GM12801 (cell line): Measurements from ENCODE around the gene VEPH1.

ENCODE experiments used
- TF ChIP-seq, protein P1 (sequence below): IDR thresholded peaks from one replicate; pipeline ENCODE4 v1.5.1; 2011; ENCODE audit warnings: control low read depth; ENCODE audit not compliant: insufficient read length; ENCODE audit errors: extremely low read depth

The VEPH1 gene

GRCh38 chr3:157502916-157503595 lies at the start of gene VEPH1:
VEPH1 (minus strand) TSS chr3:157503416; CDS start chr3:157495349, 8,067 bp downstream.
- TF ChIP-seq, protein P1, sequence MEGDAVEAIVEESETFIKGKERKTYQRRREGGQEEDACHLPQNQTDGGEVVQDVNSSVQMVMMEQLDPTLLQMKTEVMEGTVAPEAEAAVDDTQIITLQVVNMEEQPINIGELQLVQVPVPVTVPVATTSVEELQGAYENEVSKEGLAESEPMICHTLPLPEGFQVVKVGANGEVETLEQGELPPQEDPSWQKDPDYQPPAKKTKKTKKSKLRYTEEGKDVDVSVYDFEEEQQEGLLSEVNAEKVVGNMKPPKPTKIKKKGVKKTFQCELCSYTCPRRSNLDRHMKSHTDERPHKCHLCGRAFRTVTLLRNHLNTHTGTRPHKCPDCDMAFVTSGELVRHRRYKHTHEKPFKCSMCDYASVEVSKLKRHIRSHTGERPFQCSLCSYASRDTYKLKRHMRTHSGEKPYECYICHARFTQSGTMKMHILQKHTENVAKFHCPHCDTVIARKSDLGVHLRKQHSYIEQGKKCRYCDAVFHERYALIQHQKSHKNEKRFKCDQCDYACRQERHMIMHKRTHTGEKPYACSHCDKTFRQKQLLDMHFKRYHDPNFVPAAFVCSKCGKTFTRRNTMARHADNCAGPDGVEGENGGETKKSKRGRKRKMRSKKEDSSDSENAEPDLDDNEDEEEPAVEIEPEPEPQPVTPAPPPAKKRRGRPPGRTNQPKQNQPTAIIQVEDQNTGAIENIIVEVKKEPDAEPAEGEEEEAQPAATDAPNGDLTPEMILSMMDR: no peak

GRCh38 chr3:157551961-157552360 lies 48.7 kb upstream of the VEPH1 start:
- TF ChIP-seq, protein P1: no peak

- TF ChIP-seq, protein P1: no peak
Measured at GRCh38 chr3:157549498-157549897, 46.3 kb upstream of the VEPH1 start.

GRCh38 chr3:157544501-157545130 lies 41.4 kb upstream of the VEPH1 start:
- TF ChIP-seq, protein P1: no peak

DNA sequence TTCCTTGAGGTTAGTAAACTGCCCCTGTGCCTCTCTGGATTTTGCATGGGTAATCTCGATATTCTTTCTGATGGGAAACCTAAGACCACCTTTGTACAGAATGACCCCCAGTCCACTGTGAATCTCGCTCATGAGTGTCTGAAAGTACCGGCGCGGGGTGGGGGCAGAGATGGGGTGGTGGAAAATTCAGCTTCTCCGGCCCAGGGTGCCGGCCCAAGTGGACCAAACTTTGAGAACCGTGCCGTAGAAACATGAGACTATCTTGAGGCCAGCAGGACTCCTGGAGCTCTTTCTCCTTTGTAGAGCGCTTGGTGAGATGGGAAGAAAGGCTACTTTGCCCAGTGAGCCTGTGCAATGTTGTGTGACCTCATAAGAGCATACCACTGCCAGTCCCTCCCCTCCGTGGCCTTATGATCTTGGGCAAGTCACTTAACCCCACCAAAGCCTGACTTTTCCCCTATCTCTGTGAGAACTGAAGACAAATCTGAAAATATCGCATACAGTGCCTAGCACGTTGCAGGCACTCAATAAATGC lies 40.4 kb upstream of the VEPH1 start:
- TF ChIP-seq, protein P1: no peak

DNA sequence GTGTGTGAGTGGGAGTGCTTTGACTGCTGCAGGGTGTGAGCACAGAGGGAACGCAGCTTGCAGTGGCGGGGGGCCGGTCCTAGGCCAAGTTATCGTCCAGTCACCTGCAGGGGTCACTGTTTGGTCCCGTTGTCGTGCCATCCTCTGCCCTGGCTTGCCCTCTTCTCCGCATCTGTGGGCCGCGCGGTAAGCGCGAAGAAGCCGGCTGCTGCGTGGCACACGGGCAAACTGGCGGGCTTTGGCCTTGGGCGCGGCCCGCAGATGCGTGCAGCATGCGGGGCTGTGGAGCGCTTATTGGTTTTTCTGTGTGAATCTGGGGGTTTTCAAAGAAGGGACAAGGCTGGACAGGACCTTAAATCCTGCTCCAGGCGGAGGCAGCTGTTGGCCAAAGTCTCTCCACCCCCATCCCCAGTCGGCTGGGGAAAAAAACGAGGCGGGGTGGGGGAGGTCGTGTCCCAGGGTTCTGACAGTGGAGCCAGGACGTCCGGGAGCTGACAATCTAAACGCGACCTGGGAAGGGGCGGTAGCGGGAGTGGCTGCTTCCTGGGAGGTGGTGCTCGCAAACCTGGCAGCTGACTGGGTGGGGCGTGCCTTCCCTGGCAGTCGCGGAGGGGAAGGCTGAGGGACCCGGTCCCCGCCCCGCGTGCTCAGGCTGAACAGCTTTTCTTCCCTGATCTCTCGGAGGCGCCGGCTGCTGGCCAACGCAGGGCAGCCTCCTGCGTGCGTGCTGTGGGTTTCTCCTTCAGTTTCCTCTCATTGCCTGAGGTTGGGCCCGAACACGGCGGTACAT lies 39.7 kb upstream of the VEPH1 start:
- TF ChIP-seq, protein P1: no peak
